T-helper 17 cell (primary cell): ENCODE results near the gene ADARB2. TPM values are rescaled to one million over a fixed set of nuclear protein-coding genes. Genes with fewer than 3 reads are reported as not detected.

Experiments used
- ATAC-seq: fragments of 150-1000 bp; cut with Tn5 transposase; 2 replicates; pipeline ENCODE4 v1.10.0; 2021; ENCODE audit warnings: mild to moderate bottlenecking, moderate library complexity
- DNase-seq, 3 donors: peaks; one replicate each; pipeline versions ENCODE4 v3.0.0 to v3.0.0-alpha.2; 2020 to 2021
- H3K9me3 ChIP-seq: one replicate; pipeline ENCODE4 v1.7.0; 2013; ENCODE audit warnings: low read length, mild to moderate bottlenecking; ENCODE audit not compliant: control insufficient read depth, poor library complexity, severe bottlenecking
- H3K27ac Mint-ChIP-seq: one replicate; pipeline ENCODE4 v1.8.0; 2022; ENCODE audit warnings: mild to moderate bottlenecking, moderate library complexity, mixed read lengths
- H3K27me3 Mint-ChIP-seq: one replicate; pipeline ENCODE4 v1.8.0; 2022; ENCODE audit warnings: mixed read lengths
- H3K36me3 Mint-ChIP-seq: one replicate; pipeline ENCODE4 v1.8.0; 2022; ENCODE audit warnings: low read depth, mixed read lengths
- H3K4me1 Mint-ChIP-seq: one replicate; pipeline ENCODE4 v1.8.0; 2022; ENCODE audit warnings: mild to moderate bottlenecking, mixed read lengths
- H3K4me3 Mint-ChIP-seq: one replicate; pipeline ENCODE4 v1.8.0; 2022; ENCODE audit warnings: mild to moderate bottlenecking, moderate library complexity, mixed read lengths
- total RNA-seq, 4 donors: library from RNA in 2 of 4; stranded (reverse) in 2 of 4; gene quantifications; one replicate each; pipeline ENCODE4 v1.2.3 and lab custom pipeline; 2022 to 2026

The ADARB2 gene
- total RNA-seq, 2 donors from 2014 or later: 0.18 TPM; not detected in 1

GRCh38 chr10:1575481-1576244 lies 161.7 kb downstream of the ADARB2 start:
- DNase-seq (no peak), ATAC-seq (no peak)
- Mint-ChIP-seq H3K27ac (no peak overlapping the region), H3K36me3 (peaks cover 2% of the 10 kb centered on the region), H3K4me1 (peaks cover 3% of the 10 kb centered on the region), H3K4me3 (no peak overlapping the region), H3K27me3 (peaks cover 29% of the 10 kb centered on the region)
- H3K9me3 ChIP-seq: no peaks in the 10 kb centered on the region

- no peaks in the 10 kb centered on the region for H3K9me3 ChIP-seq
- Mint-ChIP-seq H3K4me3 (no peak overlapping the region), H3K27ac (no peak overlapping the region), H3K36me3 (peaks cover 2% of the 10 kb centered on the region), H3K4me1 (peaks cover 3% of the 10 kb centered on the region), H3K27me3 (peaks cover 30% of the 10 kb centered on the region)
- DNase-seq: no peak
- no peak for ATAC-seq
These were observed 162.6 kb downstream of the ADARB2 start for GRCh38 chr10:1574719-1575118.

DNA sequence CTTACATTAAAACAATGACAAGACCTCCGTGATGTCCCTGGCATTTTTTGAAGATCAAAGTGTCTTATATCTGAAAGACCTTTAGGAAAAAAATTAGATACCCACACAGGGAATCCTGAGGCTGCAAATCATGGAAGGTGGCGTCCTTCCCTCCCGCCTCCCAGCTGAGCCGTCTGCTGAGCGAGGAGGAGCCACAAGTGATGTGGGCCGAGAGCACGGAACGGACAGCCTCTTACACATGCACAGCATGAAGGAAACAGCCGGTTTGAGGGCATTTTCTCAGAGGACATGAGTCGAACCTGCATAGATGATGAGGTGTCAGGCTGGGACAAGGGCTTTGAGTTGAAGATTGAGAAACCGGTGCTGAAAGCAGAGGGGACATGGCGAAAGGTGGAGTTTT lies 163.3 kb downstream of the ADARB2 start:
- ATAC-seq: no peak
- Mint-ChIP-seq H3K27me3 (peaks cover 33% of the 10 kb centered on the region), H3K4me1 (peaks cover 3% of the 10 kb centered on the region), H3K4me3 (no peak overlapping the region), H3K27ac (no peak overlapping the region), H3K36me3 (peaks cover 2% of the 10 kb centered on the region)
- DNase-seq: no peak
- no peaks in the 10 kb centered on the region for H3K9me3 ChIP-seq

DNA sequence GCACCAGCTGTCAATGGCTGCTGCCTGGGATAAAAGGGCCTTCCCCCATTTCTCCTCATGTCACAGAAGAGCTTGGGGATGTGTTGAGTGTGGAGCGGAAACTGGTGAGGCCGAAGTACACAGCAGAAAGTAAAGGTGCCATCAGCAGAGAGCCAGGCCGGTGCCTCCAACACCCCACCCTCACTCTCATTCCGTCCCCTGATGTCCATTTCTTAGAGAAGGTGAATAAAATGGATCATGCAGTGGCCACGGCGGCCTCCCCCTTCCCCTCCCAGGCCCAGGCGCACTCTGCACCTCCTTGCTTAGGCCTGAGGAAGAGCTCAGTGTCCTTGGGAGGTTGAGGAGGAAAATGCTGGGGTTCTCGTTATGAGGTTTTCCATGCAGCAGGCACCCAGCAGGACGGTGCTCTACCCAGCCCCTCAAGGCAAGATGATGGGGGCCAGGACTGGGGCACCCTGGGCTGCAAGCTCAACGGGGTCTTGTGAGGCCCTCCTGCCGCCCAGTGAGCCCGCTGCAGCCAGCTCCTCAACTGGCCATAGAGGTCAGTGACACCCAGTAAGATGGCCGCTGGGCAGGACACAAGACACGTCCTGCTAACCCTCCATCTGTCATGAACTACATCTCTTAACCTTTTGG lies 163.9 kb downstream of the ADARB2 start:
- DNase-seq: no peak
- Mint-ChIP-seq H3K27me3 (peaks cover 37% of the 10 kb centered on the region), H3K36me3 (peaks cover 2% of the 10 kb centered on the region), H3K4me3 (no peak overlapping the region), H3K27ac (no peak overlapping the region), H3K4me1 (peaks cover 3% of the 10 kb centered on the region)
- no peak for ATAC-seq
- H3K9me3 ChIP-seq: no peaks in the 10 kb centered on the region

- Mint-ChIP-seq H3K27me3 (peaks cover 41% of the 10 kb centered on the region), H3K4me3 (no peak overlapping the region), H3K27ac (no peak overlapping the region), H3K36me3 (peaks cover 2% of the 10 kb centered on the region), H3K4me1 (peaks cover 2% of the 10 kb centered on the region)
- ATAC-seq (no peak), DNase-seq (no peak)
- H3K9me3 ChIP-seq: no peaks in the 10 kb centered on the region
These were observed 164.6 kb downstream of the ADARB2 start for GRCh38 chr10:1572519-1573333.

GRCh38 chr10:1571587-1572237 lies 165.6 kb downstream of the ADARB2 start:
- no peak overlapping the region for H3K27ac Mint-ChIP-seq
- H3K4me1 Mint-ChIP-seq: no peaks in the 10 kb centered on the region
- peaks cover 2% of the 10 kb centered on the region for H3K36me3 Mint-ChIP-seq
- no peak for ATAC-seq
- no peak overlapping the region for H3K4me3 Mint-ChIP-seq
- peaks cover 45% of the 10 kb centered on the region for H3K27me3 Mint-ChIP-seq
- no peak for DNase-seq
- H3K9me3 ChIP-seq: no peaks in the 10 kb centered on the region

DNA sequence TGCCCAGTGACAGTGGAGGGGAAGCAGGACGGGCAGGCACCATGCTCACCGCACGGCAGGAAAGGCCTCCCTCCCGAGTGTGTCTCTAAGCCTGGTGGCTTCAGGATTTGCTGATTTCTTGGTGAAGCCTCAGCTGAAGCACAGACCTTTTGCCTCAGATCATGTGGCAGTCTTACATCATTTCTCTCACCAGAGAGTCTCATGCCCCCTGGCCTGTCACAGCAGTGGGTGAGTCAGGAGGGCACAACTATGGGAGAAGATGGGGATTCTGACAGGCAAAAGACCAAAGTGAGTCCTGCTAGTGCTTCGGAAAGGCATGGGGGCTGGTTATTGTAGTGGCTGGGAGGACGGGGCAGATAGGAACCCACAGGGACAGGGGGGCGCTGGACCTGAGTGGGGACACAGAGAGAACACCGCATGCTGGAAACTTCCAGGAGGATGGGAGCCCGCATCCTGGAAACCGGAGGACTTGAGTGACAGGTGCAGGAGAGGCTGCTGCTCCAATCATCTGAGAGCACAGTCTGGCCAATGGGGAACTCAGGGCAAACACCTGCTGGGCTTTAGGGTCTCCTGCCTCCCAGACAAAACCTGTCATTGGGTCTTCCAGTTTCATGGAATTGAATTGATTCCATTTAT lies 166.8 kb downstream of the ADARB2 start:
- Mint-ChIP-seq H3K27me3 (peaks cover 53% of the 10 kb centered on the region), H3K36me3 (peaks cover 2% of the 10 kb centered on the region), H3K4me1 (no peaks in the 10 kb centered on the region)

DNA sequence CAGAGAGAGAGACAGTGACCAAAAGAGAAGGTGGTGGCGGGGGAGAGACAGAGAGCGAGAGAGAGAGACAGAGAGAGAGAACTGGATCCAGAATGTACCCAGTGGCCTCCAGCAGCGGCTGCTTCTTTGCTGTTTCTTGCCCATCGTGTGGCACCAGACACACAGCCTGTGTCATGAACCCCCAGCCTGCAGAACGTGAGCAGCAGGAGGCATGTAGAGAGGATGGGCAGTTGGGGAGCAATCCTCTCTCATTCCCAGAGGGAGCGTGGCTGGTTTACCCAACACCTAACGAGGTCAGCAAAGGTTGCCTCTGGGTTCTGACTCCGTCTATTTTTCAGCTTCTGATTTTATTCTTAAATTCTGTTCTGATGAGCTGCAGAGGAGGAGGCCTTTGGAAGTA lies 168.1 kb downstream of the ADARB2 start:
- no peaks in the 10 kb centered on the region for H3K4me1 Mint-ChIP-seq
- DNase-seq (no peak), ATAC-seq (no peak)
- H3K27me3 Mint-ChIP-seq: peaks cover 45% of the 10 kb centered on the region
- no peaks in the 10 kb centered on the region for H3K9me3 ChIP-seq
- peaks cover 2% of the 10 kb centered on the region for H3K36me3 Mint-ChIP-seq
- no peak overlapping the region for H3K4me3 Mint-ChIP-seq
- no peak overlapping the region for H3K27ac Mint-ChIP-seq

More for the DNA sequence above, 166.8 kb downstream of the ADARB2 start:
- Mint-ChIP-seq H3K27ac (no peak overlapping the region), H3K4me3 (no peak overlapping the region)
- ATAC-seq (no peak), DNase-seq (no peak)
- H3K9me3 ChIP-seq: no peaks in the 10 kb centered on the region

DNA sequence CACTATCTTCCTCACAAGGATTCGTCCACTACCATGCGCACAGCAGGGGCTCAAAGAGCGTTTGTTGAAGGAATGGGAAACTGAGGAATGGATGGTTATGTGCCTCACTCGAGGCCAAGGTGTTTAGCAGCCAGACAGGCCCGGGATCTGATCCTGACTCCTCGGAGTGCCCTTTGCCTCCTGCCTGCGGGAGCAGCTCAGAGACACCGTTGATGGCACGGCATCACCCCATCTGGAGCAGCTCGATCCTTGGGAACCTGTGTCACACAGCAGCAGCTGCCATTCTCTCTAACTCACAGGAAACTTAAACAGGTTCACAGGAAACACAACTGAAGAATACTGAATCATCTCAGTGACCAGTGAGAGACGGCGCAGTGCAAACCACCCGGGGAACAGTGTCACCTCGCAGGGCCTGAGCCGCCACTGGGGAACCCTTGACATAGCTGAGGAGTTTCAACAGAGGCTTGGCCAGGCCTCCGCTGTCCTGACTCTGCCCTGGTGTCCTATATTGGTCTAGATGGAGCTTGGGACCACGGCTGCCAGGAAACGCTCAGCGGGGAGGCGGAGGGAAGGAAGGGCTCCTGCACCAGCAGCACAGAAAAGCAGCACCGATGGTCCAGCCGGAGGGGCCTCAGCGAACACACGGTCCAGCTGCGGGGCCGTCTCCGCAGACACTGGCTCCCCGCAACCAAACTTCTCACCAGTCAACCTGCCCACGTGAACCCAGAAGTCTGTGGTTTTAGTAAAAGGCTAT lies 169.4 kb downstream of the ADARB2 start:
- Mint-ChIP-seq H3K27me3 (peaks cover 39% of the 10 kb centered on the region), H3K36me3 (no peaks in the 10 kb centered on the region), H3K4me1 (no peaks in the 10 kb centered on the region), H3K4me3 (no peak overlapping the region), H3K27ac (no peak overlapping the region)
- no peak for DNase-seq
- no peaks in the 10 kb centered on the region for H3K9me3 ChIP-seq
- no peak for ATAC-seq

DNA sequence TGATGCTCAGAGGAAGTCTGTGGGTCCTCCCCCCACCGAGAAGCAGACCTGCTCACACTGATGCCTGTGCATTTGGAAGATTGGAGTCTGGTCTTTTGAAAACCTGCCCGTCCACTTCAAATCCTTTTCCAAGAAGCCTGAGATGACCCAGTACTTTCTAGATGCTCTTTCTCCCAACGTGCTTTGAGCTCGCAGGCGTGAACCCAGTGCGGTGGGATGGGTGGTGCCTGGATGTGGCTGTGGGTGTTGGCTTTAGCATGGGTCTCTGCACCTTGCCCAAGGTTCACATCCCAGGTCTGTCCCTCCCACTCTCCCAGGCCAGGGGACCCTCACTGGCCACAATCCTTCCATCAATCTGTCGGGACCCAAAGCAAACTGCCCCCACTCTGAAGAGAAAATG lies 170.2 kb downstream of the ADARB2 start:
- ATAC-seq (no peak), DNase-seq (no peak)
- H3K27ac Mint-ChIP-seq: no peak overlapping the region
- no peaks in the 10 kb centered on the region for H3K9me3 ChIP-seq
- peaks cover 46% of the 10 kb centered on the region for H3K27me3 Mint-ChIP-seq
- no peaks in the 10 kb centered on the region for H3K36me3 Mint-ChIP-seq
- no peaks in the 10 kb centered on the region for H3K4me1 Mint-ChIP-seq
- H3K4me3 Mint-ChIP-seq: no peak overlapping the region

- DNase-seq (no peak), ATAC-seq (no peak)
- H3K27ac Mint-ChIP-seq: no peak overlapping the region
- no peaks in the 10 kb centered on the region for H3K9me3 ChIP-seq
- peaks cover 52% of the 10 kb centered on the region for H3K27me3 Mint-ChIP-seq
- H3K4me1 Mint-ChIP-seq: peaks cover 2% of the 10 kb centered on the region
- H3K36me3 Mint-ChIP-seq: no peaks in the 10 kb centered on the region
- H3K4me3 Mint-ChIP-seq: no peak overlapping the region
These were observed 172.5 kb downstream of the ADARB2 start for GRCh38 chr10:1564791-1565190.

- DNase-seq (no peak), ATAC-seq (no peak)
- Mint-ChIP-seq H3K4me1 (peaks cover 4% of the 10 kb centered on the region), H3K27ac (no peak overlapping the region), H3K4me3 (no peak overlapping the region), H3K27me3 (peaks cover 59% of the 10 kb centered on the region), H3K36me3 (no peaks in the 10 kb centered on the region)
- no peaks in the 10 kb centered on the region for H3K9me3 ChIP-seq
These were observed 174.3 kb downstream of the ADARB2 start for GRCh38 chr10:1563028-1563427.
